SW480 (cell line): ENCODE data around the gene ILK.

Experiments used
- DNase-seq: peaks from one replicate; pipeline ENCODE4 v3.0.0-alpha.2; 2016; ENCODE audit warnings: low spot score

ILK gene

GRCh38 chr11:6658647-6659046 lies 55.1 kb downstream of the ILK start:
- no peak for DNase-seq
